ENCODE data around the gene RPUSD1. TPM values are rescaled to one million over a fixed set of nuclear protein-coding genes. Genes with fewer than 3 reads are reported as not detected.

Gene RPUSD1
- total RNA-seq, 5 donors from 2014 or later (not counting 1 experiment from before 2014, with no cell fraction given) = 16.0 to 35.3 (median 34.5) TPM

DNA sequence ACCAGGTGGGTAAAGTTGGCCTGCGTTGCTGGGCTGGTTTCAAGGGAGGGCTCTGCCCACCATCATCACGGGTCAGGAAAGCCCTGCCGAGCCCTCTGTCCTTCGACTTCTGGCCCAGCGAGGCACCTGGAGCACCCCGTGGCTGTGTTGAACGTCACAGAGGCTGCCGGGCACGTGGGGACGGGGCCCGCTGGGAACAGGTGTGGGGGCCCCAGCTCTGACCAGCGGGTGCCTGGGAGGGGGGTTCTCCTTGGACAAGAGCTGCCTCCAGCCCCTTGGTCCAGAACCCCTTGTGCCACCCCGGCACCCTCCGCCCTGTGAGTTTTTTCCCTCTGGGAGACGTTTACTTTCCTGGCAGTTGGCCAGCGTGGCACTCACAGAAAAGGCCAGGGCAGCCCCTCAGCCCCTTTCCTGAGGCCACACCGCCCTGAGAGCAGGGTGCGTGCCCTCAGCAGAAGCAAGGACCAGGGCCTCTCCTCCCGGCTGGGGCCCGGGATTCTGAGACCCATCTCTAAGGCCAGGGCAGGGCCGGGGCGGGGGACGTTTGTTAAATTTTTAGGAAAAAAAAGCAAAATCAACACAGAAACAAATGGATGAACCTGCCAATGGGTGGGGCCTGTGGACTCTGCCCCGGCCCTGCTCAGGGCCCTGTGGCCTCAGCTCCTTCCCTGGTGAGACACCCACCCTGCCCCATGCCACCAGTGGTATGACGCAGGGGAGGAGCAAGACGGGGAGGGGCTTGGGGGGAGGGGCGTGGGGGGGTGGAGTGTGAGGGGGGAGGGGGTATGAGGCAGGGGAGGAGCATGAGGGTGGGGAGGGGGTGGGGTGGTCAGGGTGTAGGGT, 43.6 kb upstream of the RPUSD1 start:
- H3K9me3 ChIP-seq = no peaks in the 10 kb centered on the region
- H3K4me3 Mint-ChIP-seq = no peak overlapping the region
- peaks cover 0 to 4% (median 0%) of the 10 kb centered on the region in 3 donors for H3K9me3 Mint-ChIP-seq
- H3K27me3 Mint-ChIP-seq = peaks cover 0 to 19% of the 10 kb centered on the region in 2 donors
- H3K27ac Mint-ChIP-seq = no peak overlapping the region
- no peaks in the 10 kb centered on the region for H3K36me3 Mint-ChIP-seq
- H3K4me1 Mint-ChIP-seq = no peaks in the 10 kb centered on the region
- H3K4me3 ChIP-seq (ENCODE audit: control insufficient read depth in 1 of 2, extremely low read depth in 1 of 2, low read length in 1 of 2) = no peak overlapping the region
- H3K4me1 ChIP-seq (ENCODE audit: control insufficient read depth in 1 of 2, extremely low read depth in 1 of 2, insufficient read depth in 2 of 2, low read length in 2 of 2) = no peaks in the 10 kb centered on the region
- no peaks in the 10 kb centered on the region for H3K36me3 ChIP-seq (ENCODE audit: control insufficient read depth in 2 of 2, extremely low read depth in 1 of 2, insufficient read depth in 1 of 2, low read length in 1 of 2)
- ATAC-seq (replicated peaks in 1 of 4) = no peak
- 69% methylated on average over 13 of the region's 27 CpGs for WGBS (ENCODE audit: insufficient coverage)
- no peak for DNase-seq
- peaks cover 0 to 44% of the 10 kb centered on the region in 2 experiments for H3K27me3 ChIP-seq (replicated peaks in 1 of 2; ENCODE audit: control insufficient read depth in 2 of 2, extremely low read depth in 1 of 2, insufficient read depth in 2 of 2, low read length in 1 of 2)
- no peak overlapping the region for H3K27ac ChIP-seq (ENCODE audit: low read length)
- ChIA-PET POLR2A (no interaction called here), CTCF (no interaction called here)

GRCh38 chr16:830871-831570, 42.8 kb upstream of the RPUSD1 start:
- DNase-seq = no peak
- Mint-ChIP-seq H3K27ac (no peak overlapping the region), H3K27me3 (peaks cover 0 to 21% of the 10 kb centered on the region in 2 donors), H3K4me3 (no peak overlapping the region), H3K9me3 (no peaks in the 10 kb centered on the region), H3K4me1 (no peaks in the 10 kb centered on the region), H3K36me3 (no peaks in the 10 kb centered on the region)
- Histone ChIP-seq H3K4me1 (ENCODE audit: control insufficient read depth in 1 of 2, extremely low read depth in 1 of 2, insufficient read depth in 2 of 2, low read length in 2 of 2) (no peaks in the 10 kb centered on the region), H3K27ac (ENCODE audit: low read length) (no peak overlapping the region), H3K4me3 (ENCODE audit: control insufficient read depth in 1 of 2, extremely low read depth in 1 of 2, low read length in 1 of 2) (no peak overlapping the region), H3K36me3 (ENCODE audit: control insufficient read depth in 2 of 2, extremely low read depth in 1 of 2, insufficient read depth in 1 of 2, low read length in 1 of 2) (no peaks in the 10 kb centered on the region), H3K27me3 (replicated peaks in 1 of 2; ENCODE audit: control insufficient read depth in 2 of 2, extremely low read depth in 1 of 2, insufficient read depth in 2 of 2, low read length in 1 of 2) (peaks cover 0 to 44% of the 10 kb centered on the region in 2 experiments), H3K9me3 (no peaks in the 10 kb centered on the region)
- CTCF ChIA-PET = no interaction called here
- WGBS (ENCODE audit: insufficient coverage) = 19% methylated on average over 18 of the region's 24 CpGs
- POLR2A ChIA-PET = no interaction called here
- no peak for ATAC-seq (replicated peaks in 1 of 4)

GRCh38 chr16:830107-830870, 42.1 kb upstream of the RPUSD1 start:
- H3K27ac Mint-ChIP-seq = no peak overlapping the region
- no peak overlapping the region for H3K27ac ChIP-seq (ENCODE audit: low read length)
- peaks cover 0 to 27% of the 10 kb centered on the region in 2 donors for H3K27me3 Mint-ChIP-seq
- WGBS (ENCODE audit: insufficient coverage) = 82% methylated on average over 42 of the region's 43 CpGs
- no peaks in the 10 kb centered on the region for H3K4me1 Mint-ChIP-seq
- ChIA-PET POLR2A (no interaction called here), CTCF (no interaction called here)
- no peak overlapping the region for H3K4me3 ChIP-seq (ENCODE audit: control insufficient read depth in 1 of 2, extremely low read depth in 1 of 2, low read length in 1 of 2)
- H3K4me3 Mint-ChIP-seq = no peak overlapping the region
- ATAC-seq (replicated peaks in 1 of 4) = no peak
- no peak for DNase-seq
- H3K9me3 Mint-ChIP-seq = no peaks in the 10 kb centered on the region
- no peaks in the 10 kb centered on the region for H3K4me1 ChIP-seq (ENCODE audit: control insufficient read depth in 1 of 2, extremely low read depth in 1 of 2, insufficient read depth in 2 of 2, low read length in 2 of 2)
- no peaks in the 10 kb centered on the region for H3K36me3 ChIP-seq (ENCODE audit: control insufficient read depth in 2 of 2, extremely low read depth in 1 of 2, insufficient read depth in 1 of 2, low read length in 1 of 2)
- H3K36me3 Mint-ChIP-seq = no peaks in the 10 kb centered on the region
- H3K27me3 ChIP-seq (replicated peaks in 1 of 2; ENCODE audit: control insufficient read depth in 2 of 2, extremely low read depth in 1 of 2, insufficient read depth in 2 of 2, low read length in 1 of 2) = peaks cover 0 to 47% of the 10 kb centered on the region in 2 experiments
- no peaks in the 10 kb centered on the region for H3K9me3 ChIP-seq

GRCh38 chr16:828891-829290, 40.7 kb upstream of the RPUSD1 start:
- Histone ChIP-seq H3K36me3 (ENCODE audit: control insufficient read depth in 2 of 2, extremely low read depth in 1 of 2, insufficient read depth in 1 of 2, low read length in 1 of 2) (no peaks in the 10 kb centered on the region), H3K27me3 (replicated peaks in 1 of 2; ENCODE audit: control insufficient read depth in 2 of 2, extremely low read depth in 1 of 2, insufficient read depth in 2 of 2, low read length in 1 of 2) (peaks cover 0 to 61% of the 10 kb centered on the region in 2 experiments), H3K27ac (ENCODE audit: low read length) (no peak overlapping the region), H3K9me3 (no peaks in the 10 kb centered on the region), H3K4me3 (ENCODE audit: control insufficient read depth in 1 of 2, extremely low read depth in 1 of 2, low read length in 1 of 2) (no peak overlapping the region), H3K4me1 (ENCODE audit: control insufficient read depth in 1 of 2, extremely low read depth in 1 of 2, insufficient read depth in 2 of 2, low read length in 2 of 2) (no peaks in the 10 kb centered on the region)
- no peaks in the 10 kb centered on the region for H3K4me1 Mint-ChIP-seq
- ATAC-seq (replicated peaks in 1 of 4) (no peak), DNase-seq (no peak)
- POLR2A ChIA-PET = no interaction called here
- CTCF ChIA-PET = no interaction called here
- 82% methylated on average over 9 of the region's 17 CpGs for WGBS (ENCODE audit: insufficient coverage)
- no peaks in the 10 kb centered on the region for H3K9me3 Mint-ChIP-seq
- H3K27me3 Mint-ChIP-seq = peaks cover 0 to 27% of the 10 kb centered on the region in 2 donors
- H3K4me3 Mint-ChIP-seq = no peak overlapping the region
- no peak overlapping the region for H3K27ac Mint-ChIP-seq
- H3K36me3 Mint-ChIP-seq = no peaks in the 10 kb centered on the region

DNA sequence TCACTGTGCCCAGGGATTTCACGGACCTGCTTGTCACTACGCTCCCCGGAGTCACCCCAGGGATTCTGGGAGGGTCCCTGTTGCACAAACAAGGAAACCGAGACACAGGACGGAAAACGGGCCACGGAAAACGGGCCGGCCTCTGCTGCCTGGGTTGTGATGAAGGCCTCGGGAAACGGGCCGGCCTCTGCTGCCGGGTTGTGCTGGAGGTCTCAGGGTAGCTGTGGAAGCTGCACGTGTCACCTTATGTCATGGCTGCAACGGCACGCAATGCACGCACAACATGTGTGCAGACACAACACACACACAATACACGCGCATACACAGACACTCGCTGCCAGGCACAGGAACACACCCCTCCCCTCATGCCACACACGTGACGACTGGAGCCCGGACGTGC, 39.3 kb upstream of the RPUSD1 start:
- H3K9me3 Mint-ChIP-seq = no peaks in the 10 kb centered on the region
- no peak overlapping the region for H3K27ac Mint-ChIP-seq
- Histone ChIP-seq H3K27me3 (replicated peaks in 1 of 2; ENCODE audit: control insufficient read depth in 2 of 2, extremely low read depth in 1 of 2, insufficient read depth in 2 of 2, low read length in 1 of 2) (peaks cover 0 to 73% of the 10 kb centered on the region in 2 experiments), H3K9me3 (no peaks in the 10 kb centered on the region), H3K4me3 (ENCODE audit: control insufficient read depth in 1 of 2, extremely low read depth in 1 of 2, low read length in 1 of 2) (no peak overlapping the region), H3K4me1 (ENCODE audit: control insufficient read depth in 1 of 2, extremely low read depth in 1 of 2, insufficient read depth in 2 of 2, low read length in 2 of 2) (no peaks in the 10 kb centered on the region), H3K27ac (ENCODE audit: low read length) (no peak overlapping the region), H3K36me3 (ENCODE audit: control insufficient read depth in 2 of 2, extremely low read depth in 1 of 2, insufficient read depth in 1 of 2, low read length in 1 of 2) (no peaks in the 10 kb centered on the region)
- POLR2A ChIA-PET = no interaction called here
- CTCF ChIA-PET = no interaction called here
- H3K4me1 Mint-ChIP-seq = no peaks in the 10 kb centered on the region
- no peak for DNase-seq
- peaks cover 0 to 31% of the 10 kb centered on the region in 2 donors for H3K27me3 Mint-ChIP-seq
- H3K4me3 Mint-ChIP-seq = no peak overlapping the region
- WGBS (ENCODE audit: insufficient coverage) = 92% methylated on average over 23 of the region's 24 CpGs
- ATAC-seq (replicated peaks in 1 of 4) = no peak
- H3K36me3 Mint-ChIP-seq = no peaks in the 10 kb centered on the region

DNA sequence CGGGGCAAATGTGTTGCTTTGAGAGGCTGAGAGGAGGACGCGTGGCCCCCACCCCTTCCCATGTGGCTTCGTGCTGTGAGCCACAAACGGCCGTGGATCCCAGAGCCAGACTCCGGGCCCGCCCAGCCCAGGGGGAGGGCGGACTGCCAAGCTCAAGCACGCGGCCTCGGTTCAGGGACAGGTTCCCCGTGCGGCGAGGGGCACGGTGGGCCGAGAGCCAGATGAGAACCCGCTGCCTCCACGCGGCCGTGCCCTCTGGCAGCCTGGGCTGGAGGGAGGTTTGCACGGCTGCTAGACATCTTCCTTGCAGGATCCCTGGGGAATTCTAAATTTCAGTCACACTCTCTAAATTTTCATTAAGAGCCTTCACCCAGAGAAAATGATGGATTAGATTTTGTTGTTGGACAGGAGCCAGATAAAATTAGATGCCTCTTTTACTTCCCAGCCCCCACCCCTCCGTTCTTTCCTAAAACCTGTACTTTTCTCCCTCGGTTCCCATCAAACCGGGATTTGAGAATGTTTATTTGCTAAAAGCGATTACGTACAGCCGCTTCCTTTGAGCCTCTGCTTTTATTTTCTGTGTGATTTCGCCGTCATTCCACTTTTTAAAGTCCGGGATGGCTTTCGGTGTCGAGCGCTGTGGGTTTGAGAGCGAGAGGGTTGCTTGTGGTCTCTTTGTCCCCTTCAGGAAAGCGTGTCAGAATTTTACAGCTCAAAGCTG, 37.3 kb upstream of the RPUSD1 start:
- 76% methylated on average over 22 of the region's 36 CpGs for WGBS (ENCODE audit: insufficient coverage)
- Mint-ChIP-seq H3K4me1 (peaks cover 0 to 3% (median 0%) of the 10 kb centered on the region in 3 donors), H3K27me3 (peaks cover 0 to 36% of the 10 kb centered on the region in 2 donors), H3K9me3 (no peaks in the 10 kb centered on the region), H3K4me3 (no peak overlapping the region), H3K27ac (no peak overlapping the region), H3K36me3 (no peaks in the 10 kb centered on the region)
- ChIA-PET POLR2A (no interaction called here), CTCF (no interaction called here)
- no peaks in the 10 kb centered on the region for H3K9me3 ChIP-seq
- ATAC-seq (replicated peaks in 1 of 4) (no peak), DNase-seq (no peak)
- no peak overlapping the region for H3K27ac ChIP-seq (ENCODE audit: low read length)
- no peaks in the 10 kb centered on the region for H3K36me3 ChIP-seq (ENCODE audit: control insufficient read depth in 2 of 2, extremely low read depth in 1 of 2, insufficient read depth in 1 of 2, low read length in 1 of 2)
- H3K4me1 ChIP-seq (ENCODE audit: control insufficient read depth in 1 of 2, extremely low read depth in 1 of 2, insufficient read depth in 2 of 2, low read length in 2 of 2) = no peaks in the 10 kb centered on the region
- no peak overlapping the region for H3K4me3 ChIP-seq (ENCODE audit: control insufficient read depth in 1 of 2, extremely low read depth in 1 of 2, low read length in 1 of 2)
- peaks cover 0 to 75% of the 10 kb centered on the region in 2 experiments for H3K27me3 ChIP-seq (replicated peaks in 1 of 2; ENCODE audit: control insufficient read depth in 2 of 2, extremely low read depth in 1 of 2, insufficient read depth in 2 of 2, low read length in 1 of 2)

All from T-cell (primary cell).